Fibroblast of lung (primary cell): ENCODE measurements around the gene C11orf52. TPM values are rescaled to one million over a fixed set of nuclear protein-coding genes. Genes with fewer than 3 reads are reported as not detected.
A peak's percentile ranks its signal among the peaks of the same experiment; 100 is the strongest.

Experiments
- DNase-seq, 2 donors: peaks; one replicate each; pipeline versions ENCODE4 v3.0.0 to v3.0.0-alpha.2; 2010; ENCODE audit warnings: low read depth in 2 of 2
- H2AFZ ChIP-seq: 2 replicates; pipeline ENCODE4 v1.5.1; 2012; ENCODE audit warnings: low read length, control low read depth, inconsistent platforms
- H3K27ac ChIP-seq: 2 replicates; pipeline ENCODE4 v1.5.1; 2011; ENCODE audit warnings: low read length, control low read depth; ENCODE audit not compliant: insufficient read depth
- H3K27me3 ChIP-seq: 2 replicates; pipeline ENCODE4 v1.5.1; 2011; ENCODE audit warnings: mild to moderate bottlenecking, low read length; ENCODE audit not compliant: control insufficient read depth, insufficient read depth
- H3K36me3 ChIP-seq: 2 replicates; pipeline ENCODE4 v1.5.1; 2011; ENCODE audit warnings: low read length; ENCODE audit not compliant: control insufficient read depth, insufficient read depth
- H3K4me1 ChIP-seq: 2 replicates; pipeline ENCODE4 v1.5.1; 2011; ENCODE audit warnings: low read length; ENCODE audit not compliant: control insufficient read depth, insufficient read depth; ENCODE audit errors: extremely low read depth
- H3K4me2 ChIP-seq: 2 replicates; pipeline ENCODE4 v1.5.1; 2011; ENCODE audit warnings: low read length, control low read depth; ENCODE audit not compliant: insufficient read depth; ENCODE audit errors: extremely low read depth
- H3K4me3 ChIP-seq, 4 experiments: fragments of 200-600 bp in 1 of 4; sonication (generic) in 1 of 4; replicated peaks in 1 of 4; 2 replicates each; pipeline ENCODE4 v1.5.1; 2011 to 2016; ENCODE audit warnings: low read length in 4 of 4, low read depth in 3 of 4, mild to moderate bottlenecking in 3 of 4, control low read depth in 2 of 4, inconsistent platforms in 1 of 4, mixed read lengths in 1 of 4; ENCODE audit not compliant: insufficient read depth in 1 of 4; ENCODE audit errors: control extremely low read depth in 1 of 4
- H3K79me2 ChIP-seq: 2 replicates; pipeline ENCODE4 v1.5.1; 2012; ENCODE audit warnings: mild to moderate bottlenecking, low read length, inconsistent platforms; ENCODE audit not compliant: control insufficient read depth, insufficient read depth
- H3K9ac ChIP-seq: 2 replicates; pipeline ENCODE4 v1.5.1; 2011; ENCODE audit warnings: mild to moderate bottlenecking, low read length, control low read depth; ENCODE audit not compliant: insufficient read depth
- H3K9me3 ChIP-seq: 2 replicates; pipeline ENCODE4 v1.5.1; 2012; ENCODE audit warnings: low read depth, low read length; ENCODE audit not compliant: control insufficient read depth, insufficient read depth
- H4K20me1 ChIP-seq: 2 replicates; pipeline ENCODE4 v1.5.1; 2011; ENCODE audit warnings: low read length; ENCODE audit not compliant: control insufficient read depth, insufficient read depth; ENCODE audit errors: extremely low read depth
- CTCF ChIP-seq, 2 donors: IDR thresholded peaks in 1 of 2; conservative IDR thresholded peaks in 1 of 2; 1 replicate in 1 of 2; 2 replicates in 1 of 2; pipeline ENCODE4 v1.5.1; 2011 to 2012; ENCODE audit warnings: low read length in 2 of 2, control low read depth in 1 of 2, inconsistent platforms in 1 of 2, low read depth in 1 of 2, mild to moderate bottlenecking in 1 of 2
- EZH2 ChIP-seq: IDR thresholded peaks from 2 replicates; pipeline ENCODE4 v1.5.1; 2012; ENCODE audit warnings: low read length, control low read depth, mild to moderate bottlenecking; ENCODE audit errors: missing control alignments
- polyA plus RNA-seq, 2 donors: library from polyadenylated mRNA; depleted of rRNA in 1 of 2; stranded (reverse) in 1 of 2; unstranded in 1 of 2; fragments of >200 nt; gene quantifications; 2 replicates each; pipeline ENCODE4 v1.2.1, GENCODE V29; 2011 to 2012; ENCODE audit warnings: missing spikeins in 1 of 2
- total RNA-seq: library from RNA; depleted of rRNA; stranded (reverse); fragments of >200 nt; gene quantifications from 2 replicates; pipeline ENCODE4 v1.2.1, GENCODE V29; 2014

C11orf52 gene
- total and polyA plus RNA-seq, 2 donors (not counting 1 experiment from before 2014, with no cell fraction given) = 0.99 to 1.3 TPM

DNA sequence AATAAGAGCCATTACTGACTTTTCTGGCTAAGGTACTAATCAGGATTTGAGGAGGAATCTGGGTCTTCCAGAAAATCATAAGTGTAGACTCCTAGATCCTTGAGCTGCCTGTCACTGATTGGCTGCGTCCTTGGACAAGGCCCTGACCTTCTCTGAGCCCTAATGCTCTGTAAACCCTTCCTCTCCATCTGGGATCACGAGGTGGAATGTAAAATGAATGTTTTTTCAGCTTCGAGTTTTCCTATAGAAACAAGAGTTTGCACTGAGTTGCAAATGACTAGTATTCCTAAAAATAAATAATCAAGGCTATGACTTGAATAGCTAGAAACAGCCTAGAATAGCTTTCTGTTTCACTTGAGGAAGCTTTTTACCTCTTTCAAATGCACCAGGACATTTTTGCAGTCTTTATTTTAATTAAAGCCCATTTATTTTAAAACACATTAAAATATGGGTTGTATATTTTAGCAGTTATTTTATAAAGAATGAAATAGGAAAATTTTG, 17.4 kb downstream of the C11orf52 start:
- no peaks in the 10 kb centered on the region for H4K20me1 ChIP-seq
- TF ChIP-seq CTCF (conservative IDR thresholded peaks at IDR 0.05 in 1 of 2, IDR thresholded peaks at IDR 0.05 in 1 of 2; ENCODE audit: low read depth in 1 of 2, low read length in 2 of 2) = no peak
- no peak for TF ChIP-seq EZH2
- H3K36me3 ChIP-seq = no peaks in the 10 kb centered on the region
- H3K27me3 ChIP-seq = no peaks in the 10 kb centered on the region
- no peaks in the 10 kb centered on the region for H3K9me3 ChIP-seq
- H3K4me1 ChIP-seq = peaks cover 15% of the 10 kb centered on the region
- peak overlapping the region in 3 of 4 experiments; percentile 63 to 70 (median 65) for H3K4me3 ChIP-seq
- DNase-seq = no peak
- no peak overlapping the region for H3K9ac ChIP-seq
- peak overlapping the region; percentile 87 for H3K4me2 ChIP-seq
- H2AFZ ChIP-seq = no peak overlapping the region
- no peaks in the 10 kb centered on the region for H3K79me2 ChIP-seq
- H3K27ac ChIP-seq = peak overlapping the region; percentile 26

- Histone ChIP-seq H3K27me3 (no peaks in the 10 kb centered on the region), H3K4me3 (peak overlapping the region; percentile 62 to 68 (median 64)), H3K79me2 (no peaks in the 10 kb centered on the region), H3K27ac (no peak overlapping the region), H3K9me3 (no peaks in the 10 kb centered on the region), H4K20me1 (no peaks in the 10 kb centered on the region), H3K36me3 (no peaks in the 10 kb centered on the region), H3K4me1 (peaks cover 15% of the 10 kb centered on the region), H2AFZ (peak overlapping the region; percentile 96), H3K4me2 (peak overlapping the region; percentile 87), H3K9ac (peak overlapping the region; percentile 39)
- TF ChIP-seq CTCF (conservative IDR thresholded peaks at IDR 0.05 in 1 of 2, IDR thresholded peaks at IDR 0.05 in 1 of 2; ENCODE audit: low read depth in 1 of 2, low read length in 2 of 2) (no peak), EZH2 (no peak)
- DNase-seq = no peak
Measured at GRCh38 chr11:111937461-111937769, 18.7 kb downstream of the C11orf52 start.

DNA sequence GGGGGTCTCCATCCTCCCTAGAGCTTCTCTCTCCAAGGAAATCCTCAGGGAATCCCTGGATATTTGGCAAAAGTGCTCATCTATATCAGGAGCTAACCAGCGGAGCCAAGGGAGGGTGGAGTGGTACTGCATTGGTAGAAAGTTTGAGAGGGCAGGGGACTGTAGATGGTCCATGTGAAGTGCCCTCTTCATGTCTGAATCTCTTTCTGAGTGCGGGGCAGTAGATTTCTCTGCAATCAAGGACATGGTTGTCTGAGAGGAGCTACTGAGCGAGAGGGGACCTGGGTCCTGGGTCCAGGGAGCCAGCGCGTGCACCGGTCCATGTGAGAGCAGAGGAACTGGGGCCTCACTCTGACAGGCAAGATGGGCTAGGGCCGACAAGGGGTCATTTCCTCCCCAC, 19.1 kb downstream of the C11orf52 start:
- Histone ChIP-seq H3K27ac (no peak overlapping the region), H3K9me3 (no peaks in the 10 kb centered on the region), H3K27me3 (no peaks in the 10 kb centered on the region), H3K79me2 (no peaks in the 10 kb centered on the region), H3K4me1 (peaks cover 15% of the 10 kb centered on the region), H3K9ac (no peak overlapping the region), H3K4me3 (peak overlapping the region in 3 of 4 experiments; percentile 62 to 68 (median 65)), H2AFZ (no peak overlapping the region), H4K20me1 (no peaks in the 10 kb centered on the region), H3K36me3 (no peaks in the 10 kb centered on the region), H3K4me2 (peak overlapping the region; percentile 87)
- DNase-seq = no peak
- no peak for TF ChIP-seq EZH2
- TF ChIP-seq CTCF (conservative IDR thresholded peaks at IDR 0.05 in 1 of 2, IDR thresholded peaks at IDR 0.05 in 1 of 2; ENCODE audit: low read depth in 1 of 2, low read length in 2 of 2) = no peak
